GM18858 (cell line): ENCODE results near the gene DDI2.
"Not testable (repeated sequence)": the region's sequence is repeated elsewhere in the genome, so short reads cannot be mapped to it uniquely, and the experiment has no call there.

ENCODE experiments used
- ATAC-seq: cut with Tn5 transposase; IDR thresholded peaks from one replicate; pipeline ENCODE4 v1.9.1; 2021; ENCODE audit not compliant: unreplicated experiment

The DDI2 gene

GRCh38 chr1:15676688-15677661 is 59.7 kb downstream of the DDI2 start:
- ATAC-seq = no peak

- ATAC-seq = no peak
These were observed 61.3 kb downstream of the DDI2 start for GRCh38 chr1:15678578-15678977.

- no peak for ATAC-seq
These were observed 62.9 kb downstream of the DDI2 start for GRCh38 chr1:15680131-15680530.

- ATAC-seq = no peak
These were observed 63.5 kb downstream of the DDI2 start for GRCh38 chr1:15680561-15681348.

DNA sequence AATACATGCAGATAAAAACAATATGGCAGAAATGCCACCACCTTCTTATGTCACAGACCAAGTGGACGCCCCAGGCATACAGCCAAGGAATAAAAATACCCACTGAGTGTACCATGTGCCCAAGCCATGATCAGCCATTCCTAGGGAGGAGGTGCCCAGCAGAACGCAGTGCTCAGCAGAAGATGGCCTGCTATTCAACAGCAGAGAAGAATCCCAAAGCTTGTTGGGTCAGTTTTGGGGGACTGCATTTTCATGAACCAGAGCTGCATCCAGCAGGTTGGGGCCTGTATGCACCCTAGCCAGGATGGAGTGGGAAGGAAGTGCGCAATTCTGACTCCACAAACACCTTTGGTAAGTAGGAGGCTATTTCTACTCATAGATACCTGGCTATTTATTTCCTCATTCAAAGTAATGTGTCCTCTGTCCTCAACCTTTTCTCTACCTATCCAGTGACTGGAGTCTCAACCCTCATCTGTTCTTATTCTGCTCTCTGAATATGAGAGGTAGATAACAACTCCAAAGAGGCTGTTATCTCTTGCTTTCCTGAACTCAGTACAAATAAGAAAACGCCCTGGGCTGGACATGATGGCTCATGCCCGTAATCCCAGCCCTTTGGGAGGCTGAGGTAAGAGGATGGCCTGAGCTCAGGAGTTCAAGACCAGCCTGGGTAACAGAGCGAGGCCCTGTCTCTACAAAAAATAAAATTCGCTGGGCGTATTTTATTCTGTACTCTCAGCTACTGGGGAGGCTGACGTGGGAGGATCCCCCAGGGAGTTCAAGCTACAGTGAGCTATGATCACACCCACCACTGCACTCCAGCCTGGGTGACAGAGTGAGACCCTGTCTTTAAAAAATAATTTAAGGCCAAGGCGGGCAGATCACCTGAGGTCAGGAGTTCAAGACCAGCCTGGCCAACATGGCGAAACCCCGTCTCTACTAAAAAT is 64.4 kb downstream of the DDI2 start:
- no peak for ATAC-seq

- ATAC-seq = no peak
These were observed 65.7 kb downstream of the DDI2 start for GRCh38 chr1:15682936-15683341.

- no peak for ATAC-seq
These were observed 66.2 kb downstream of the DDI2 start for GRCh38 chr1:15683345-15684039.

- ATAC-seq = no peak
These were observed 66.8 kb downstream of the DDI2 start, which contains the start of gene PLEKHM2 for GRCh38 chr1:15684042-15684461. Gene PLEKHM2, plus strand, starts transcription at chr1:15684320. Its CDS starts 239 bp downstream, at chr1:15684559.

- ATAC-seq = no peak
These were observed 67.4 kb downstream of the DDI2 start for GRCh38 chr1:15684468-15685291.

- ATAC-seq = no peak
These were observed 68.6 kb downstream of the DDI2 start for GRCh38 chr1:15685820-15686219.

DNA sequence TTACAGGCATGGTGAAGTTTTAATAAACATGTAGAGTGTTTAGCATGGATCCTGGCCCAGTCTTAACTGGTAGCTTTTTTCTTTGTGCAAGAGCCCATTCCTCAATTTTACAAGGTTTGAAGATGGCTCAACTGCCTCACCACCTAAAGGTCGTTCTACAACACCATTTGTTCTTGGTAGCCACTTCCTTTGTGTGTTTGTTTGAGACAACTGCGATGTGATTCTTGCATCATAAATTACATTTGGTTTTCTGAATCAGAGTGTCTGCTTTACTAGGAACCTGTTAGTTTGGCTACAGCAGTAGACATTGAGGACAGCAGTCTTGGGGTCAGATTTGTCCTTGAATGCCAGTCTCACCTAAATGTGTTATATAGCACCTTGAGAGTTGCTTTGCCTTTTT is 70.2 kb downstream of the DDI2 start:
- no peak for ATAC-seq

DNA sequence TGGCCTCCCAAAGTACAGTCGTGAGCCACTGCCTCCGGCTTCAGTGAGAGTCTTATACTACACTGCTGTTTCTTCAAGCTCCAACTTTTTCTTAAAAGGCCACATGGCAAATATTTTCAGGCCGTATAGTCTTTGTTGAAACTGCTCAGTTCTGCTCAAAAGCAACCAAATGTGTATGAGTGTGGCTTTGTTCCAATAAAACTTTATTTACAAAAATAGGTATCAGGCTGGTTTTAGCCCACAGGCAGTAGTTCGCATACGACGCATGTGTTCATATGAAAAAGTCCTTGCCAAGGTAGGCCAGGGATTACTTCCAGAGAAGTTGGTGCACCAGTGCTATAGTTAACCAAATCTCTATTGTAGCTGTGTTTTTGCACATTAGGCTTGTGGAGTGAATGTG is 73.1 kb downstream of the DDI2 start:
- no peak for ATAC-seq

DNA sequence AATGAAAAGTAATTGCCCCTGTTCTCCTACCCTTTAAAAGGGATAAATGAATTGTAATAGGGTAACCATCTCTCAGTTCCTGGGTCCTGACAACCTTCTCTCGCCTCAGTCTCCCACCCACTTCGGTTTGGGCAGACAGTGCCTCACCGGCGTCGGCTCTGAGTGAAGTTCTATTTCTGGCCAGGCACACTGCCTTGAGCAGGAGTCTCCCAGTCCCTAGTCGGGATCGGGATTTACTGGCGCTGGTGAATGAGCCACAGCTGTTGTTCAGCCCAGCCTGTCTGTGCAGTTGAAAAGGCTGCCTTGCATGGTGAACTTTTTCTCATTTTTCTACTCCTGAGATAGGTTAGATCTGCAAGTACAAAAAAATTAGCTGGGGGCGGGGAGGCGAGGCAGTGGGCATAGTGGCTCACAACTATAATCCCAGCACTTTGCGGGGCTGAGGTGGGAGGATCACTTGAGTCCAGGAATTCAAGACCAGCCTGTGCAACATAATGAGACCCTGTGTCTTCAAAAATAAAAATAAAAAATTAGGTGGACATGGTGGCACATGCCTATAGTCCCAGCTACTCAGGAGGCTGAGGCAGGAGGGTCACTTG is 74.3 kb downstream of the DDI2 start:
- ATAC-seq = no peak

DNA sequence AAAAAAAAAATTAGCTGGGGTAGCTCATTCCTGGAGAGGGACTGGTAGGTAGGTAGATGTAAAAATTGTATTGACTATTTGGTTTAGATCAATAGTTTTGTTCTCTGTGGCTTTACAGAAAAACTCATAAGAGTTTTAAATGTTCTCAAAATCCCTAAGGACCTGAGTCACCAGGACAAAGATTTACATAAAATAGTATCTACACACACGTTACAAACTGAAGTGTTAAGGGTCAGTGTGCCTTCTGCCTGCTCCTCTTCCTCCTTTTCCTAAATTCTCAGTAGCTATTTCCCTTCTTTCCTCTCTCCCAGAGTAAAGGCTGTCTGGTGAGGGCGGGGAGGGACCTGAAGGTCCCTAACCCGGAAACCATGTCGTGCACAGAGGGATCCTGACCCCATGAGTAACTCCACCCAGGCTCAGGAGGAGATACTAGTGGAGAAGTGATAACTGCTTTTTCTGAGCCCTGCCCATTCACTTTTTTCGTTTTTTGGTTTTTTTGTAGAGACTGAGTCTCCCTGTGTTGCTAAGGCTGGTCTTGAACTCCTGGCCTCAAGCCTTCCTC is 74.9 kb downstream of the DDI2 start:
- no peak for ATAC-seq

DNA sequence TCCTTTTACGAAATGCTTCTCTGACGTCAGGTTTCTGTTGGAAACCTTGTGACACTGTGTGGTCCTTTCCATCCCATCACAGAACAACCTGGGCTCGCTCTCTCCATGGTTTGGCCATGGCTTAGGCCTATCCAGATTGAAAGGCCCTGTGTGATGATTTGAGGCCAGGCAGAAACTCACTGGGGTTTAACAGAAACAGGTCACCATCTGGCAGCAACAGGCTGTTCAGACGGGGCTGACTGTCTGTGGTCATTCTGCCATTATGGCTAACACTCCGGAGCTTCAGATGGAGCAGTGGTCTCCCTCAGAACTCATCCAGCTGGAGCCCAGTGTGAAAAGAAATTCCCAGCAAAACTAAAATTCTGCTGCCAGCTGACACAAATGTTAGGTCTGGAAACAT is 76.1 kb downstream of the DDI2 start:
- ATAC-seq = no peak

DNA sequence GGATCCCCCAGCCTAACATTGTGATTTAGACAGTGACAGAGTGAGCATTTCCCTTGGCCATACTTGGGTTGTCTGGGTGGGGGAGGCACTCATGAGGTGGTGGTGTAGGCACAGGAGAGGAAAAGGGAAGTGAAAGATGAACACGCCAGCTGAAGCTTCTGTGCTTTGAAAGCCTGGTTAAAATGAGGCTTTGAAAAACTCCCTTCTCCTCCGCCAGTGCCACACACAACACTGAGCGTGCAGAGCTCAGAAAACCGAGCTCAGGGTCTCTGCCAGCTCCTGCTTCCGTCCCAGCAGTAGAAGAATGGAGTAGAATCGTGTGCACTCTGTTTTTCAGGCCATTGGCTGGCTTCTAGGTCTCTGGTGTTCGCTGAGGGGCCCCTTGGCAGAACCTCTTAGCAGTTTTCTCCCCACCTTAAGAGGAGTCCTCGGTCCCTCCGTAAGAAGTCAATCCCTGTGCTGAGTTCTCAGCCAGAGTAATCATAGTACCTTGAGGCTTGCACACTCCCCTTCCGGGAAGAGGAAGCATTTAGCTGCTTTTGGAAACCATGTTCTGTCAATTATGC is 79.8 kb downstream of the DDI2 start:
- peak; percentile 71 for ATAC-seq

- ATAC-seq = no peak
These were observed 80.9 kb downstream of the DDI2 start for GRCh38 chr1:15698201-15698600.

- not testable (repeated sequence) for ATAC-seq
These were observed 82.1 kb downstream of the DDI2 start for GRCh38 chr1:15699321-15699720.
